AG04450 (cell line): Measurements from ENCODE around the gene TUT1. TPM values are rescaled to one million over a fixed set of nuclear protein-coding genes. Genes with fewer than 3 reads are reported as not detected.
"Not testable (repeated sequence)": the region's sequence is repeated elsewhere in the genome, so short reads cannot be mapped to it uniquely, and the experiment has no call there.

Source experiments
- CTCF ChIA-PET: fragments of 300-600, 350-600 bp; formaldehyde crosslinking; extraction: SDS; loops from one replicate; lab custom pipeline; 2022; ENCODE audit warnings: antibody characterized with exemption, inconsistent platforms; lab: Charles Lee
- POLR2A ChIA-PET: fragments of 350-600 bp; formaldehyde crosslinking; extraction: SDS; loops from one replicate; lab custom pipeline; 2021; ENCODE audit warnings: antibody characterized with exemption, inconsistent platforms; lab: Yijun Ruan, JAX
- DNase-seq: peaks from one replicate; pipeline ENCODE4 v3.0.0-alpha.2; 2011; ENCODE audit warnings: low read depth, low spot score
- H3K27ac ChIP-seq: one replicate; pipeline ENCODE4 v1.5.1; 2012; ENCODE audit warnings: low read depth, low read length, control low read depth
- H3K27me3 ChIP-seq: one replicate; pipeline ENCODE4 v1.6.0; 2012; ENCODE audit warnings: low read length; ENCODE audit not compliant: control insufficient read depth, insufficient read depth
- H3K4me3 ChIP-seq: 2 replicates; pipeline ENCODE4 v1.5.1; 2011; ENCODE audit warnings: mild to moderate bottlenecking, low read depth, low read length, control low read depth
- H3K9me3 ChIP-seq: 2 replicates; pipeline ENCODE4 v1.5.1; 2012; ENCODE audit warnings: low read length; ENCODE audit not compliant: control insufficient read depth, insufficient read depth
- polyA plus RNA-seq: library from polyadenylated mRNA; depleted of rRNA; stranded (reverse); fragments of >200 nt; gene quantifications from 2 replicates; pipeline ENCODE4 v1.2.3, GENCODE V29; 2011
- TF ChIP-seq, protein P1 (sequence below): IDR thresholded peaks from 2 replicates; pipeline ENCODE4 v1.5.1; 2011; ENCODE audit warnings: low read depth, low read length, control low read depth, inconsistent platforms

The TUT1 gene
- polyA plus RNA-seq, 1 experiment: 7.8 TPM

DNA sequence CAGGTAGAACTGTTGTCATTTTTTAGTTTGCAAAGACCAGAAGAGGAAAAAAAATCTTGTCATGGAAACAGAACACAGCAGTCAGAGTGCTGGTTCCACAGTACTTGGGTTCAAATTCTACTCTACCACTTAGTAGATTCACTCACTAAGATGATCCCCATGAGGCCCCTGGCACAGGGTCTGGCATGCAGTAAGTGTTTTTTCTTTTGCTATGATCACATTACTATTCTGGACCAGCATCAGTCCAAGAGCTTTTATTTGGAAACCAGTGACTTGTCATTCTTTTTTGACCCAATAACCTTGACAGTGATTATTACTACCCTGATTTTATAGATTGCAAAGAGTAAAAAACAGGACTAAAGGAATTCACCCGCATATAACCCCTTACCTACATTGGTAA, 21.7 kb downstream of the TUT1 start:
- DNase-seq: no peak
- ChIA-PET CTCF (interaction anchor here (1.2 to 2.2 kb wide), 4 partner anchors 8 to 145 kb away, joined by 3 to 9 read pairs (median 8); no protein-coding TSS in a partner anchor), POLR2A (interaction anchor here (0.5 to 0.7 kb wide), 2 partner anchors 24 to 72 kb away, joined by 3 read pairs; no protein-coding TSS in a partner anchor)
- TF ChIP-seq, protein P1, sequence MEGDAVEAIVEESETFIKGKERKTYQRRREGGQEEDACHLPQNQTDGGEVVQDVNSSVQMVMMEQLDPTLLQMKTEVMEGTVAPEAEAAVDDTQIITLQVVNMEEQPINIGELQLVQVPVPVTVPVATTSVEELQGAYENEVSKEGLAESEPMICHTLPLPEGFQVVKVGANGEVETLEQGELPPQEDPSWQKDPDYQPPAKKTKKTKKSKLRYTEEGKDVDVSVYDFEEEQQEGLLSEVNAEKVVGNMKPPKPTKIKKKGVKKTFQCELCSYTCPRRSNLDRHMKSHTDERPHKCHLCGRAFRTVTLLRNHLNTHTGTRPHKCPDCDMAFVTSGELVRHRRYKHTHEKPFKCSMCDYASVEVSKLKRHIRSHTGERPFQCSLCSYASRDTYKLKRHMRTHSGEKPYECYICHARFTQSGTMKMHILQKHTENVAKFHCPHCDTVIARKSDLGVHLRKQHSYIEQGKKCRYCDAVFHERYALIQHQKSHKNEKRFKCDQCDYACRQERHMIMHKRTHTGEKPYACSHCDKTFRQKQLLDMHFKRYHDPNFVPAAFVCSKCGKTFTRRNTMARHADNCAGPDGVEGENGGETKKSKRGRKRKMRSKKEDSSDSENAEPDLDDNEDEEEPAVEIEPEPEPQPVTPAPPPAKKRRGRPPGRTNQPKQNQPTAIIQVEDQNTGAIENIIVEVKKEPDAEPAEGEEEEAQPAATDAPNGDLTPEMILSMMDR: no peak
- no peaks in the 10 kb centered on the region for H3K27me3 ChIP-seq
- H3K4me3 ChIP-seq: no peak overlapping the region
- no peak overlapping the region for H3K27ac ChIP-seq
- no peaks in the 10 kb centered on the region; the same call in 1 of the 2 replicates for H3K9me3 ChIP-seq

DNA sequence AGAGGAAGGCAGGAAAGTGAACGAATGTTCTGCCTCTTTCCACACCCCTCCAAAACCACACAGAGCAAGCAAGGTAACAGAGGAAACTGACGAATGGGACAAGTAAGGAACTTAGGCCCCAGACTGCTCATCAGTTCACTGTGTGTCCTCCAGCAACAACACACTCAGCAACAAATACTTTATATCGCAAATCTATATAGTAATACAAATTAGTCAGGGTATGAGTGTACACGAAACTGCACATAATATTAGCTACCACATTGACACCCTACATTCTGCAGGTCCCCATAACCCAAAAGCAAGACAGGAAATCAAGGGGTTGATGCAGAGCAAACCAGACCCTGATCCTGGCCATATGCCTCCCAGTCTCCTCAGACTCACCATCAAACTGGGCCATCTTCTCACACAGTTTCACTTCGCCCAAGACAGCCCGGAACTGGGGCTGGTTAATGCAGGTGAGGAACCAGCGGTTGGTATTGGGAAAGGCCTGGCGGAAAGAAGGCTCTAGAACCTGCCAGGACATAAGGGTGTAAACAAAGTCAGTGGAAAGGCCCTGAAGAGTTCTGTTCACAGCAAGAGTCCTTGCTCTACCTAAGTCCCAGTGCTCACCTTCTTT, 24.2 kb downstream of the TUT1 start:
- TF ChIP-seq, protein P1: no peak
- ChIA-PET CTCF (interaction anchor here (0.5 to 1.4 kb wide), 3 partner anchors 142 to 227 kb away, joined by 4 to 5 read pairs (median 5); no protein-coding TSS in a partner anchor), POLR2A (interaction anchor here (1.1 to 2.0 kb wide), 2 partner anchors 61 to 98 kb away, joined by 3 to 4 read pairs; partner anchors contain the start of genes C11orf98 and CSKMT)
- Histone ChIP-seq H3K4me3 (no peak overlapping the region), H3K9me3 (no peaks in the 10 kb centered on the region), H3K27me3 (no peaks in the 10 kb centered on the region), H3K27ac (no peak overlapping the region)
- DNase-seq: no peak

DNA sequence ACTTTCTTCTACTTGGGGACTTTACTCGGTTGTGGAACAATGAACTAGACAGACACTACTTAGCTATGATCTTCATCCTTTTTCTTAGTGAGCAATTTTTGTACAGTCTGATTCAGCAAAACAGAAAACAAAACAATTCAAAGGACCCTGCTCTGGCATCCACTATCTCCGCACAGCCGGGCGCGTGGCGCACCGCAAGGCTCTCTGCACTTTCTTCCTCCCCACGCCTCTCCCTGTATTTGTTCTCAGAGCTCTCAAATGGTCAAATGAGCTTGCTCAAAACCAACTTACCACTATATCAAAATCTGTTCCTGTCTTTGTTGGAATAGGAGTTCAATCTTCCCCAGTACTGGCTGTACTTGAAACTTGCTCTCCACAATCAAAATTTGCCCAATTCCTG, 25.1 kb downstream of the TUT1 start:
- Histone ChIP-seq H3K27ac (no peak overlapping the region), H3K4me3 (no peak overlapping the region), H3K9me3 (no peaks in the 10 kb centered on the region), H3K27me3 (no peaks in the 10 kb centered on the region)
- CTCF ChIA-PET: interaction anchor here (0.6 kb wide), 1 partner anchor 141 kb away, joined by 3 read pairs; no protein-coding TSS in a partner anchor
- DNase-seq: no peak
- TF ChIP-seq, protein P1: no peak
- POLR2A ChIA-PET: interaction anchor here (0.6 to 1.2 kb wide), 3 partner anchors 8 to 62 kb away, joined by 3 to 7 read pairs (median 5); partner anchors contain the start of gene EEF1G

DNA sequence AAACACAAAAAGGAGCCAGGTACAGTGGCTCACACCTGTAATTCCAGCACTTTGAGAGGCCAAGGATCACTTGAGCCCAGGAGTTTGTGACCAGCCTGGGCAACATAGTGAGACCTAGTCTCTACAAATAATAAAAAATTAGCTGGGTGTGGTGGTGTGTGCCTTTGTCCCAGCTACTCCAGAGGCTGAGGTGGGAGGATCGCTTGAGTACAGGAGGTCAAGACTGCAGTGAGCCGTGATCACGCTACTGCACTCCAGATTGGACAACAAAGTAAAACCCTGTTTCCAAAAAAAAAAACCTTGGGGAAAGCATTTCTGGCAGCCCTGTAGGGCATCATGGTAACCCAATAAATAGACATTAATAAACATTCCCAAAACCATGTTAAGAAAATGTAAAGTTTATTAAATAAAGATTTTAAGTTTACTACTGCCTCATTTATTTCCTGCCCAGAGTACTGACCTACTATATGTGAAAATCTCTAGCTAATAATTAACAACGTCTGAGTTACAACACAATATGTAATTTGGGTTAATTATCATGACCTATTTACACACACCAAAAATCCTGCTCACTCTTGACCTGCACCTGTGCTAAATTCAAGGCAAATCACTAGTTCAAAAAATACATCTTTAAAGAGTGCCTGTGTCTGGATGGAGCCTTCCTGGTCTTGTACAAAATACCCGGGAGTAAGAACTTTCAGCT, 26.1 kb downstream of the TUT1 start:
- Histone ChIP-seq H3K4me3 (no peak overlapping the region), H3K27ac (no peak overlapping the region), H3K27me3 (no peaks in the 10 kb centered on the region), H3K9me3 (no peaks in the 10 kb centered on the region)
- ChIA-PET POLR2A (interaction anchor here (0.8 to 1.2 kb wide), 3 partner anchors 9 to 100 kb away, joined by 3 to 7 read pairs (median 3); partner anchors contain the start of genes C11orf98, CSKMT and EEF1G), CTCF (interaction anchor here (0.6 to 0.8 kb wide), 2 partner anchors 48 to 141 kb away, joined by 3 to 6 read pairs; no protein-coding TSS in a partner anchor)
- DNase-seq: no peak
- TF ChIP-seq, protein P1: no peak

DNA sequence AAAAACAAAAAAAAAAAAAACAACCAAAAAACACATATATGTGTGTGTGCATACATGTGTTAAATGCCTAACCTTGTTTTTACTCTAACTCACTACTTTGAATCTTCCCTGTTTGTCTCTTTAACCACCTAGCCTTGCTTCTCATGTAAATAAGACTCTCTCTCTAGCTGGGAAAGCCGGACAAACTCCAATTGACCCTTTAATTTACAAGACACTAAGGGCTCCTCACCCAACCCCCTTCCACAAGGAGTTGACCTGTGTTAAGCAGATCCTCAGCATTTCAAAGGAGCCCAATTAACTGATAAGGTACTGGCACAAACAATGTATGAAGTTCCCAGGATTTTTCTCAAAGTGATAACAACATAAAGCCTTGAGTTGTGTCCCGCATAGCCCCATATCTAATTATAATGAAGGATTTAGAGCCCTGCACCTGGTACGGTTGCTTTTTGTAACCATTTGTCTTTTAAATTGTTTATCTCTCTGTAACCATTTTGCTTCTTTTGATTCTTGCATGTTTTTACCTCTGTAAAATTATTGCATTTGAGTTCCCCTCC, 29.6 kb downstream of the TUT1 start:
- not testable (repeated sequence) for DNase-seq, H3K9me3 ChIP-seq, H3K27me3 ChIP-seq, H3K4me3 ChIP-seq
- POLR2A ChIA-PET: interaction anchor here (1.3 to 2.0 kb wide), 4 partner anchors 13 to 110 kb away, joined by 4 to 29 read pairs (median 12); partner anchors contain the start of genes C11orf98, CSKMT, EEF1G and LBHD1
- CTCF ChIA-PET: interaction anchor here (1.0 to 7.9 kb wide), 9 partner anchors 8 to 168 kb away, joined by 3 to 120 read pairs (median 19); partner anchors contain the start of genes AHNAK and EEF1G
- H3K27ac ChIP-seq: peak overlapping the region; percentile 31
